HG02759 (cell line): ENCODE results near the gene HBZ.
"Not testable (repeated sequence)": the region's sequence is repeated elsewhere in the genome, so short reads cannot be mapped to it uniquely, and the experiment has no call there.

Experiments
- ATAC-seq: cut with Tn5 transposase; IDR thresholded peaks from one replicate; pipeline ENCODE4 v1.9.1; 2021; ENCODE audit warnings: mild to moderate bottlenecking, moderate library complexity; ENCODE audit not compliant: unreplicated experiment

The HBZ gene

DNA sequence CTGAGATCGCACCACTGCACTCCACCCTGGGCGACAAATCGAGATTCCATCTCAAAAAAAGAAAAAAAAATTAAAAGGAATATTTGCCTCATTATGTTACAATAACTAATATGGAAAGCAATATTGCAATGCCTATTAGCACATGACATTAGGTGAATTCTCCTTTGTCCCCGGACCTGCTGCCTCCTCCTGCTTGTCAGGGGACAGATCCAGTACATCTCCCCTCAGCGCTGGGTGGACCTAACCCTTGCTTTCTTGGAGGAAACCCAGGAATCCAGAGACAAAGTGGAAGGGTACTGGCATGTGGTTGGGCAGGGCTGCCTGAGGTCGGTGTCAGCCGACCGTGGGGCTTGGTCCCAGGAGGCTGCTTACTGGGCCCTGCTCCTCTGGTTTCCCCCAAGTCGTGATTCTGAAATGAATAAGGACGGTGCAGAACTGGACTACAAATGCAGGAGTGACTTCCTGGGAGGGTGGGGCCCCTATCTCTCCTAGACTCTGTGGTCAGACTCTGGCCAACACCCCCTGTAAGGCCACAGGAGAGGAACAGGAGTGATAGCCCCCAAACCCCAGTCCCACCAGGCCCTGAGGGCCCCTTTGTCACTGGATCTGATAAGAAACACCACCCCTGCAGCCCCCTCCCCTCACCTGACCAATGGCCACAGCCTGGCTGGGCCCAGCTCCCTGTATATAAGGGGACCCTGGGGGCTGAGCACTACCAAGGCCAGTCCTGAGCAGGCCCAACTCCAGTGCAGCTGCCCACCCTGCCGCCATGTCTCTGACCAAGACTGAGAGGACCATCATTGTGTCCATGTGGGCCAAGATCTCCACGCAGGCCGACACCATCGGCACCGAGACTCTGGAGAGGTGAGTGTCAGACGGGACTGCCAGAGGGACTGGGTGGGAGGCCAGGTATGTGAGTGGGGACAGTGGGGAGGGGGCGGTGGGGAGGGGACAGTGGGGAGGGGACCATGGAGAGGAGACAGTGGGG lies at the start of gene HBZ:
HBZ (plus strand) TSS at position 504 of the 988 bp plus-strand sequence; CDS start at position 770, 266 bp downstream.
- ATAC-seq: no peak

GRCh38 chr16:104355-104754 lies 48.1 kb upstream of the HBZ start:
- no peak for ATAC-seq

DNA sequence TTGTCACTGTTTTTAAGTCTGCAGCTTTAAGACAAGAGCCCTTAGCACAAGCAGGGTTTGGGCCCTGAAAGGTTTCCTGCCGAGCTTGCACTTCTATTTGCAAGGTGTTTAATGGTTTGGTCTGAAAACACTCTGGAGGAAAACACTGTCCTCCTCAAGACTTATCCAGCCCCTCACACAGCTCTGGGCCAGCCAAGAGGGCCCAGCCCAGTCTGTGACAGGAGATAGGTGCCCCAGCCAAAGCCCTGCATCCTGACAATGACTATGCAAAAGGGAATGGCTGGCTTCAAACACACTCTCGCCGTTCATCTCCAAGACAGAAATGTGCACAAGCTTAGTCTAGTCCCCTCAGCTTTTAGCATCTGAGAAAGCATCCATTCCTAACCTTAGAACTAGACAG lies 47.5 kb upstream of the HBZ start:
- ATAC-seq: no peak

DNA sequence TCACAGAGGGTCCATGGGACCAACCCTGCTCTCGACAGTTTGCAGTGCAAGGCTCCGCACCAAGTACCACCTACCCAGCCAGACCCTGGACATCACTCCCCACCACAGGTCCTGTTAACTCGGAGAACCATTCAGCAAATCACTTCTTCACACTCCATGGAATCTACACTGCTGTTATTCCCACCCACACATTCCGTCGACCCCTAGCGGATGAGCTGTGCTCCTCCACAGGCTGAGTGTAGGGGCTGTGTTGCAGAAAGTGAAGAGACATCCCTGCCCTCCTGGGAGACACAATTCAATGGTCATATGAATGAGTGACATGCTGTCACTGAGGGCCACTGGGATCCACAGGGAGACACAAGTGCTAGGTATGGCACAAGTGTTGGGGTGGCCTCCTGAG lies 46.9 kb upstream of the HBZ start:
- no peak for ATAC-seq

- no peak for ATAC-seq
Observed at GRCh38 chr16:106623-107324, 45.7 kb upstream of the HBZ start.

DNA sequence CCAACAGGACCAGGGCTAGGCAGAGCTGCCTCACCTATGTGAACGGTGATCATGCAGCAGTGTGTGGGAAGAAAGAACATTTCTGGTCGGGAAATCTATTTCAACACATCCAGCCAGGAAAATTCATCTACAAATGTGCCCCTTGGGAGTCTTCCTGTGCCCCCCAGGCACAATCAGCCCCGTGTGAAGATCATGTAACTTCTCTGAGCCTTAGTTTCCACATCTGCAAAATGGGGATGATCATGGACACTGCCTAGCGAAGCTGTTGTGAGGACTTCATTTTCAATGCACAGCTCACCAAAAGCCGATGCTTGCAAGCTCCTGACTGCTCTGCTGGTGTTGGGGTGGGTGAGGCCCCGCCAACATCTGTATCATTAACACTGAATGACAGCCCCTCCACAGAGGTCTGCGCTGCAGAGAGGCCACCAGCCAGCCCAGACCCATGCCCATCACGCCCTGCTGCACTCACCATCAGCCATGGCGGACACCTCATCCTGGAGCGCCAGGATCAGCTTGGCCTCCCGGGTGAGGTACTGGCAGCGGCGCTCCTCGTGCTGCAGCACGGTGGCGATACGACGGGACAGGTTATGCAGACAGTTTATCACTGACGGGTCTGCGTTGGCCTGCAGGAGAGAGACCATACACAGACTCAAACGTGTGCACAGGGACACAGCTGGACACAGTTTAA lies 40.1 kb upstream of the HBZ start:
- no peak for ATAC-seq

GRCh38 chr16:114327-114726 lies 38.1 kb upstream of the HBZ start:
- ATAC-seq: no peak

DNA sequence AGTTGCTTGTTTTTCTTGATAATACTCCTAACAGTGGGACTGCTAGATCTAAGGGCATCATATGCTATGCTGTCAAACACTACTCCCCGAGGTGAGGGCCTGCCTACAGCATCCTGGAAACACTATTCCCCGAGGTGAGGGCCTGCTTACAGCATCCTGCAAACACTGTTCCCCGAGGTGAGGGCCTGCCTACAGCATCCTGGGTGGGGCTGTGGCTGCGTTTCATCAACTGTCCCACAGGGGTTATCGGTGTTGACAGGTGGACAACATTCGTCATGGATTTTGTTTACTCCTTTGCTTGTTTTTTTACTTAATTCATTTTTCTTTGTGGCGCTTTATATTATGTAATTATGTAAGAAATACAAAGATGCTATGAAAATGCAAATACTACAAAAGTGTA lies 36.4 kb upstream of the HBZ start:
- no peak for ATAC-seq

- ATAC-seq: no peak
Observed at GRCh38 chr16:117379-118365, 34.8 kb upstream of the HBZ start.

- ATAC-seq: no peak
Observed at GRCh38 chr16:118857-119256, 33.6 kb upstream of the HBZ start.

DNA sequence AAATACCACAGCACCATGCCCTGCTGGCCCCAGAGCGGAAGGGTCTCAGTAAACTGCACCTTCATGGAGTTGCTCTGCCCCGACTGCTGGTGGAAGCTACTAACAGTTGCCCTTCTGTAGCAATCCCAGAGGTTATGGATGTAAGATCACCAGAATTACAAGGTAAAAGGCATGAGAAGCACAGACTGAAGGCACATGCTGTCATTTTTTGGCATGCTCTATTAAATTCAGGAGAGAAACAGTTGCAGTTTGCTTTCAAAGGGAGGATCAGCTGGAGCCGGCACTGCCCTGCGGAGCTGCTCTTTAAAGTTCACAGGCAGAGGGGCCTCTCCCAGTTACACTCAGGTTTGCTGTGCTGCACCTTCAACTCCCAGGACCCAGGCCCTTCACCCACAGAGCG lies 33.1 kb upstream of the HBZ start:
- ATAC-seq: no peak

DNA sequence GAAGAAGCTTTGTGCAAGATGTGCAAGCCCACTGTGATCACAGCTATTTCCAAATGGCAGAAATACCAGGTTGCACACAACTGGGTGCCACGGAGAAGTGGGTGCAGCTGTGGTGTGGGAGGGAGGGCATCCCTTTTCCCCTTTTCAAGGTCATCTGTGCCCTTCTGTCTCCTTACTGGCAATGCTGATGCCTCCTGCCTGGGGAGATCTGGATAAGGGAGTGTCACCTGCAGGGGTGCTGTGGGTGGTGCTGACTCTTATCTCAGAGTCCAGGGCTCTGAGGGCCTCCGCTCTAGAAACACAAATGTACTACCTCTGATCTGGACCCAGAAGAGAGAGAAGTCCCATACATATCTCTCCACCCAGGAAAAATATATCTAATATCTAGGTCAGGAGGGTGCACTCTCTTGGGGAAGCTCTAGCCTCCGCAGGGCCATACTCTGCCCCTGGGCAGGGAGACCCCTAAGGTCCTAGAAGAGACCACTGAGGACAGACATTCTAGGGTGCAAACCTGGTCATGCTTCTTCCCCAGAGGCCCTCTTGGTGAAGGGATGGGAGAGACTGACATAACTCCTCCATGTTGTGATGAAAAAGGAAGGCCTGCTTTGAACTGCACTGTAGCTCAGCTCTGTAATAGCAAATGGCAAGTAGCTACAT lies 32.5 kb upstream of the HBZ start:
- no peak for ATAC-seq

DNA sequence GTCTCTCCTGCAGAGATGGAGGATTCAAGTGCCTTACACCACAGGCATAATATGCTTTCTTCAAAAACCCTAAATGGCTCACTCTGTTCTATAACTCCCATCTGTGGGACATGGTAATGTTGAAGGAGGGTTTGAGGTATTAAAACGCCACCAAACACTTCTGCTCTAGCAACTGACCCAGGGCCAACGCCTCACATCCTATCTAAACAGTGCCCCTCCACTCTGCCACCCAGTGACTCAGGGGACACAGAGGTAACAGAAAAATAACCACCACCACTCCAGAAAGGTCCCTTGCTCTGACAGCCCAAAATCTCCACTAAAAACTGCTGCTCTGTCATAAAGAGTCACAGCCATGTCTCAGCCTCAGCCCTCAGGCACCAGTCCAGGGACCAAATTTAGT lies 31.7 kb upstream of the HBZ start:
- ATAC-seq: no peak

GRCh38 chr16:122361-122760 lies 30.1 kb upstream of the HBZ start:
- no peak for ATAC-seq

DNA sequence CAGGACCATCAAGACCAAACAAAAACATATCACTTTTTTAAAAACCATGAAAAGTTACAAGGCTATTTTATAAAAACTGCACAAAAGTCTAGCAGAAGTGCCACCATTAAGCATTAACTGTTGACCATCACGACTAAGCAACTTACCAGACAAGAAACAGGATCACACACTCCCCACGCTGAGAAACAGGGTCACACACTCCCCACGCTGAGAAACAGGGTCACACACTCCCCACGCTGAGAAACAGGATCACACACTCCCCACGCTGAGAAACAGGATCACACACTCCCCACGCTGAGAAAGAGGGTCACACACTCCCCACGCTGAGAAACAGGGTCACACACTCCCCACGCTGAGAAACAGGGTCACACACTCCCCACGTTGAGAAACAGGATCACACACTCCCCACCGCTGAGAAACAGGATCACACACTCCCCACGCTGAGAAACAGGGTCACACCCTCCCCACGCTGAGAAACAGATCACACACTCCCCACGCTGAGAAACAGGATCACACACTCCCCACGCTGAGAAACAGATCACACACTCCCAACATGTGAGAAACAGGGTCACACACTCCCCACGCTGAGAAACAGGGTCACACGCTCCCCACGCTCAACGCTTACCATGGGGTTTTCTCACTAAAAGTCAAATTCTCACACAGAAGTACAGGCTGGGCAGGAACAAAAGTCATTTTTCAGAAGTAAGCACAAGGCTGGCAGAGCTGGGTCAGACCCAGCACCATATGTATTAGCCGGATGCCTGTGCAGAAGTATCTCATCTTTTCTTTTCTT lies 28.7 kb upstream of the HBZ start:
- not testable (repeated sequence) for ATAC-seq

DNA sequence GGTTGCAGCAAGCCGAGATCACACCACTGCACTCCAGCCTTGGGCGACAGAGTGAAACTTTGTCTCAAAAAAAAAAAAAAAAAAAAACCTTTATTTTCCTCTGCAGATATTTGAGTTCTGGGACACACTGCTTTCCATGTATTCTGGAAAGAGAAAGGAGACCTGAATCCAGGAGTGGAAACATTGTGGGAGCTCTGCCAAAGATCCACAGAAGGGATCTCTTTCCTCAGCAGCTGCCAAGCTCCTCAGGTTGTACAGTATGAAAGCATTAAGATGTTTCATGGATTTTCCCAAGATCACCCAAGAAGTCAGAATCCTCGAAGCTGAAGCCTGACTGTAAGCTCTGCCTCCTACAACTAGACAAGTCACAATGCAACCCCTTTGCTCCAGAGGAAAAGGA lies 27.4 kb upstream of the HBZ start:
- ATAC-seq: no peak

- no peak for ATAC-seq
Observed at GRCh38 chr16:129075-129474, 23.4 kb upstream of the HBZ start.

DNA sequence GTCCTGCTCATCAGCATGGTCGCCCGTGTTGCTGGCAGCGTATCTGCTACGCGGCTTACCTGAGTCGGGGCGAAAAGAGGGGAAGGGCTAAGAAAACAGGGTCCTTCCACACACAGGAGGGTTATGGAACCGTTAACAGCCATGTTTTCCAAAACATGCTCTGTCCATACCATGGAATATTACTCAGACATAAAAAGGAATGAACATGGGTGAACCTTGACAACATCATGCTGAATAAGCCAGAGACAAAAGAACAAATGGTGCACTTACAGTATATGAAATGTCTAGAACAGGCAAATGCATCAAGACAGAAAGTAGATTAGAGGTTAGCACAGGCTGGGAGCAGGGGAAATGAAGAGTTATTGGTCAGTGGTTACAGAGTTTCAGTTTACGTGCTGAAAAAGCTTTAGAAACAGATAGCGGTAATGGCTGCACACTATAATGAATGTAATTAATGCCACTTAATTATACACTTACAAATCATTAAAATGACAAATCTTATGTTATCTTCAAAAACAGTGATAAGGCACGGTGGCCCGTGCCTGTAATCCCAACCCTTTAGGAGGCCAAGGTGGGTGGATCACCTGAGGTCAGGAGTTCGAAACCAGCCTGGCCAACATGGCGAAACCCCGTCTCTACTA lies 21.8 kb upstream of the HBZ start:
- ATAC-seq: no peak

GRCh38 chr16:132120-132519 lies 20.3 kb upstream of the HBZ start:
- no peak for ATAC-seq
